ENCODE data around the gene SIAE. TPM values are rescaled to one million over a fixed set of nuclear protein-coding genes. Genes with fewer than 3 reads are reported as not detected.

SIAE gene
- total RNA-seq, 4 donors from 2014 or later = 2.7 to 7.5 (median 4.0) TPM

DNA sequence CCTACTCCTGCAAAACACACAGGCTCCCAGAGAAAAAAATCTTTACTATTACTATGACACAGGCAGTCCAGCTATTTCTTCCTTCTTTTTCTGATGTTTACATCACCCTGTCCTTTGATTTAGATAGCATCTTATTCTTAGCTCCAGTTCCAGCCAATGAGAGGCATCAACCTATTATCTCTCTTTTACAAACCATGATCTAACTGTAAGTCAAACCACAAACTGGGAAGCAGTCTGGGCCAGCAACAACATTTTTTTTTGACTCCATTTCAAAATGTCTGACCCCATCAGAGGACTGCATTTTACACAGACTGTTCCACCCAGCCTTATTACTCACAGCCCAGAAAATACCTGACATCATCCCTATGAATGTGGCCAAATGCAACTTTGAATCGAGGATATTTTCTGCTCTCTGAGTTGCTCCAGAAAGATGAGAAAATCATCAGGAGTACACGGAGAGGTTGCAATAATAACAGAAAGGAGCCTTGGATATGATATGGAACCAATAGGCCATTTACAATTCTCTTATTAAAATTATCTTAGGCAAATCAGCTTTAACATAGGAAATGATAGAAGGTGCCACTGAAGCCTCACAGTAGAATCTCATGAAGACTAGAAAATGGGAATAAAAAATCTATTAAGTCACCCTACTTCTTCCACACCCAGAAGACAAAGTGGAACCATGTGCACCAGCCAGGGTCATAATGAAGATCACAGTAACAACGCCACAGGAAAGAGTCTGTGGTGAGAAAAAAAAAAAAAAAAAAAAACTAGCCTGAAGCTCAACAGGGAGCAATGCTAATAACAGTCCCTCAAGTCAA is 29.7 kb downstream of the SIAE start:
- WGBS, 2 donors (ENCODE audit: low coverage in 1 of 2) = 12 to 33% methylated on average over 2 to 3 of the region's 3 CpGs
- TF ChIP-seq EP300 (IDR thresholded peaks at IDR 0.05) = no peak
- TF ChIP-seq, protein P1, sequence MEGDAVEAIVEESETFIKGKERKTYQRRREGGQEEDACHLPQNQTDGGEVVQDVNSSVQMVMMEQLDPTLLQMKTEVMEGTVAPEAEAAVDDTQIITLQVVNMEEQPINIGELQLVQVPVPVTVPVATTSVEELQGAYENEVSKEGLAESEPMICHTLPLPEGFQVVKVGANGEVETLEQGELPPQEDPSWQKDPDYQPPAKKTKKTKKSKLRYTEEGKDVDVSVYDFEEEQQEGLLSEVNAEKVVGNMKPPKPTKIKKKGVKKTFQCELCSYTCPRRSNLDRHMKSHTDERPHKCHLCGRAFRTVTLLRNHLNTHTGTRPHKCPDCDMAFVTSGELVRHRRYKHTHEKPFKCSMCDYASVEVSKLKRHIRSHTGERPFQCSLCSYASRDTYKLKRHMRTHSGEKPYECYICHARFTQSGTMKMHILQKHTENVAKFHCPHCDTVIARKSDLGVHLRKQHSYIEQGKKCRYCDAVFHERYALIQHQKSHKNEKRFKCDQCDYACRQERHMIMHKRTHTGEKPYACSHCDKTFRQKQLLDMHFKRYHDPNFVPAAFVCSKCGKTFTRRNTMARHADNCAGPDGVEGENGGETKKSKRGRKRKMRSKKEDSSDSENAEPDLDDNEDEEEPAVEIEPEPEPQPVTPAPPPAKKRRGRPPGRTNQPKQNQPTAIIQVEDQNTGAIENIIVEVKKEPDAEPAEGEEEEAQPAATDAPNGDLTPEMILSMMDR (IDR thresholded peaks at IDR 0.05) = no peak
- Histone ChIP-seq H3K36me3 (peaks cover 0 to 29% of the 10 kb centered on the region in 2 donors), H3K4me1 (peaks cover 0 to 7% (median 0%) of the 10 kb centered on the region in 3 donors), H3K27ac (no peak overlapping the region), H3K27me3 (no peaks in the 10 kb centered on the region), H3K9me3 (no peaks in the 10 kb centered on the region), H3K4me3 (no peak overlapping the region)
- ATAC-seq = peak; percentile 50

DNA sequence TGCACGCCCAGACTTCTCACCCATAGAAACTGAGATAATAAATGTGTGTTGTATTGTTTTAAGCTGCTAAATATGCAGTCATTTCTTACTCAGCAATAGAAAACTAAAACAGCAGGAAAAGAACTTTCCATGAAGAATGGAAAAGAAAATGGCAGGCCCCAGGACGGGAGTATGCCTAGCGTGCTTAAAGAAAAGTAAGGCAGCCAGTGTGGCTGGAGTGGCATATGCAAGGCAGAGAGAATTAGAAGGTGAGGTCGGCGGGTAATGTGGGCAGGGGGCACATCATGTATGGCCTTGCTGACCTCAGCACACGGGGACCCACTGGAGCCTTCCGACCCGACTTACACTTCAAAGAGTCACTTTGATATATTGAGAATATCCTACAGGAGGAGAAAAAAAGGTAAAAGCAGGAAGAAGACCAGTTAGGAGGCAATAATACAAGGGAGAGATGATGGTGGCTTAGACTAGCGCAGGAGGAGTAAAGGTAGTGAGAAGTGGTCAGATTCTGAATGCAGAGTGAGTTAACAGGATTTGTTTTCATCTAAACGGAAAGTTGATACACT is 30.4 kb downstream of the SIAE start:
- ATAC-seq = no peak
- no peaks in the 10 kb centered on the region for H3K27me3 ChIP-seq
- H3K36me3 ChIP-seq = peaks cover 0 to 31% of the 10 kb centered on the region in 2 donors
- H3K4me3 ChIP-seq = no peak overlapping the region
- TF ChIP-seq POLR2AphosphoS5 (IDR thresholded peaks at IDR 0.05) = no peak
- TF ChIP-seq, protein P1 (IDR thresholded peaks at IDR 0.05) = no peak
- no peaks in the 10 kb centered on the region for H3K9me3 ChIP-seq
- no peak overlapping the region for H3K27ac ChIP-seq
- peaks cover 0 to 7% (median 0%) of the 10 kb centered on the region in 3 donors for H3K4me1 ChIP-seq
- 71 to 87% methylated on average over 9 to 10 of the region's 10 CpGs for WGBS, 2 donors (ENCODE audit: low coverage in 1 of 2)

DNA sequence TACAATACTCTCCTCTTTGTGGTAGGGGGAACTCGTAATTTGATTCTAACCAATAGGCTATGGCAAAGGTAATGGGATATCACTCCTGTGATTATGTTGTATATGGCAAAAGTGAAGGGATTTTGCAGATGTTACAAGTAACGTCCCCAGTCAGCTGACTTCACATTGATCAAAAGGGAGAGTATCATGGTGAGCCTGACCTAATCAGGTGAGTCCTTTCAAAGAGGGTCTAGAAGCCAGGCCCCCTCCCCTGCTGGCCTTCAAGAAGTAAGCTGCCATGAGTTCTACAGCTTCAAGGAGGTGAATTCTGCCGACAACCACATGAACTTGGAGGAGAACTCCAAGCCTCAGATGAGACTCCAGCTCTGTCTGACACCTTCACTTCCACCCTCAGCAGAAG is 30.9 kb downstream of the SIAE start:
- peaks cover 0 to 31% of the 10 kb centered on the region in 2 donors for H3K36me3 ChIP-seq
- no peaks in the 10 kb centered on the region for H3K9me3 ChIP-seq
- ATAC-seq = no peak
- H3K4me1 ChIP-seq = peaks cover 0 to 7% (median 0%) of the 10 kb centered on the region in 3 donors
- no peak overlapping the region for H3K4me3 ChIP-seq
- TF ChIP-seq EP300 (IDR thresholded peaks at IDR 0.05) = no peak
- TF ChIP-seq, protein P1 (IDR thresholded peaks at IDR 0.05) = no peak
- TF ChIP-seq POLR2A (IDR thresholded peaks at IDR 0.05) = no peak
- TF ChIP-seq POLR2AphosphoS5 (IDR thresholded peaks at IDR 0.05) = no peak
- H3K27ac ChIP-seq = no peak overlapping the region
- H3K27me3 ChIP-seq = no peaks in the 10 kb centered on the region
- 85 to 94% methylated on average over 2 to 3 of the region's 3 CpGs for WGBS, 2 donors (ENCODE audit: low coverage in 1 of 2)

DNA sequence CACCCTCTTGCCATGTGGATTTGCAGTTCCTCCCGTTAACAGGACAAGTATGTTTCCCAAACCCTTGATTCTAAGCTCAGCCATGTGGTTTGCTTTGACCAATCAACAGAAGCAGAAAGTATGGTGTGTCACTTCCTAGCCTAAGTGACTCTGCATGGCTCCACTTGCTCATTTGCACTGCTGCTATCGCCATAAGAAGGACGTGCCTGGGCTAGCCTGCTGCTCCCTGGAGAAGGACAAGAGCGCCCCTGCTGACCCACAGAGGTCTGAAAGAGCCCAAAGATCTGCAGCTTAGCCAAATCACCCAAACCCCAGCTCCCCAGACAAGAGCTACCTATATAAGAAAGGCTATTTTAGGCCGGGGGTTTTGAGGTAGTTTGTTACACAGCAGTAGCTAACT is 32.9 kb downstream of the SIAE start:
- Histone ChIP-seq H3K4me1 (peaks cover 0 to 7% (median 0%) of the 10 kb centered on the region in 3 donors), H3K36me3 (peaks cover 0 to 45% of the 10 kb centered on the region in 2 donors), H3K27ac (no peak overlapping the region), H3K9me3 (no peaks in the 10 kb centered on the region), H3K4me3 (no peak overlapping the region), H3K27me3 (no peaks in the 10 kb centered on the region)
- TF ChIP-seq POLR2AphosphoS5 (IDR thresholded peaks at IDR 0.05) = no peak
- TF ChIP-seq, protein P1 (IDR thresholded peaks at IDR 0.05) = no peak
- no peak for ATAC-seq
- 77 to 90% methylated on average over 2 to 3 of the region's 5 CpGs for WGBS, 2 donors (ENCODE audit: low coverage in 1 of 2)

DNA sequence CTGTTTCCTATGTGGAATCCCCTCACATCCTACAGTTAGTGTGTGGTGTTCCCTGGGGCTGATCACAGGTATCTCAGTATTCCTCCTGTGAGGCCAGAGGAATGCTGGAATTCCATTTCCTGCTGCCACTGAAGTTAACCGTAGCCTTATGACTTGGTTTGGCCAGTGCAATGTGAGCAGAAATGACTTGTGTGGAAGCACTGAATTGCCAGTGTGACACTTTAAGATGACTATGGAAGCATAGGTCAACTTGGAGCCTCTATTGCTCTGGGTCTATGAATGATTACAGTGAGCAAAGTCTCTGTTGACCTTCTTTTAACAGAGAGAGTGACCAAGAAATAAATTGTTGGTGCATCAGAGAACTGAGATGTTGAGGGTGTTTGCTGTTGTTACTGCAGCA is 34.4 kb downstream of the SIAE start:
- H3K36me3 ChIP-seq = peaks cover 4 to 60% of the 10 kb centered on the region in 2 donors
- H3K4me1 ChIP-seq = no peaks in the 10 kb centered on the region
- no peak overlapping the region for H3K27ac ChIP-seq
- ATAC-seq = no peak
- no peaks in the 10 kb centered on the region for H3K9me3 ChIP-seq
- WGBS, 2 donors (ENCODE audit: low coverage in 1 of 2) = 67 to 75% methylated on average over 1 of the region's 1 CpG
- H3K4me3 ChIP-seq = no peak overlapping the region
- H3K27me3 ChIP-seq = no peaks in the 10 kb centered on the region
- no peak for TF ChIP-seq EP300 (IDR thresholded peaks at IDR 0.05)
- no peak for TF ChIP-seq POLR2A (IDR thresholded peaks at IDR 0.05)
- TF ChIP-seq, protein P1 (IDR thresholded peaks at IDR 0.05) = no peak
- no peak for TF ChIP-seq POLR2AphosphoS5 (IDR thresholded peaks at IDR 0.05)

All from gastroesophageal sphincter (tissue), 4 donors.